WERI-Rb-1 (cell line): ENCODE measurements around the gene SERPINB3.

Experiments used
- DNase-seq: peaks from one replicate; pipeline ENCODE4 v3.0.0-alpha.2; 2020
- H3K27ac ChIP-seq: fragments of 250-450 bp; sonication (Bioruptor Pico); 2 replicates; pipeline ENCODE4 v1.5.1; 2020; ENCODE audit warnings: mild to moderate bottlenecking, moderate library complexity
- H3K27me3 ChIP-seq: fragments of 250-450 bp; sonication (Bioruptor Pico); 2 replicates; pipeline ENCODE4 v1.5.1; 2021; ENCODE audit warnings: mild to moderate bottlenecking, low read depth, moderate library complexity; ENCODE audit not compliant: insufficient read depth, severe bottlenecking
- H3K36me3 ChIP-seq: fragments of 250-450 bp; sonication (Bioruptor Pico); 2 replicates; pipeline ENCODE4 v1.5.1; 2020; ENCODE audit warnings: mild to moderate bottlenecking, moderate library complexity
- H3K4me3 ChIP-seq: 2 replicates; pipeline ENCODE4 v1.5.1; 2011; ENCODE audit warnings: low read depth, mild to moderate bottlenecking, control low read depth, low read length
- H3K9me3 ChIP-seq: fragments of 250-450 bp; sonication (Bioruptor Pico); 2 replicates; pipeline ENCODE4 v1.5.1; 2021; ENCODE audit warnings: mild to moderate bottlenecking, moderate library complexity; ENCODE audit not compliant: severe bottlenecking
- TF ChIP-seq, protein P1 (sequence below): IDR thresholded peaks from 2 replicates; pipeline ENCODE4 v1.5.1; 2011; ENCODE audit warnings: low read depth, mild to moderate bottlenecking, control low read depth, inconsistent platforms, low read length

SERPINB3 gene

DNA sequence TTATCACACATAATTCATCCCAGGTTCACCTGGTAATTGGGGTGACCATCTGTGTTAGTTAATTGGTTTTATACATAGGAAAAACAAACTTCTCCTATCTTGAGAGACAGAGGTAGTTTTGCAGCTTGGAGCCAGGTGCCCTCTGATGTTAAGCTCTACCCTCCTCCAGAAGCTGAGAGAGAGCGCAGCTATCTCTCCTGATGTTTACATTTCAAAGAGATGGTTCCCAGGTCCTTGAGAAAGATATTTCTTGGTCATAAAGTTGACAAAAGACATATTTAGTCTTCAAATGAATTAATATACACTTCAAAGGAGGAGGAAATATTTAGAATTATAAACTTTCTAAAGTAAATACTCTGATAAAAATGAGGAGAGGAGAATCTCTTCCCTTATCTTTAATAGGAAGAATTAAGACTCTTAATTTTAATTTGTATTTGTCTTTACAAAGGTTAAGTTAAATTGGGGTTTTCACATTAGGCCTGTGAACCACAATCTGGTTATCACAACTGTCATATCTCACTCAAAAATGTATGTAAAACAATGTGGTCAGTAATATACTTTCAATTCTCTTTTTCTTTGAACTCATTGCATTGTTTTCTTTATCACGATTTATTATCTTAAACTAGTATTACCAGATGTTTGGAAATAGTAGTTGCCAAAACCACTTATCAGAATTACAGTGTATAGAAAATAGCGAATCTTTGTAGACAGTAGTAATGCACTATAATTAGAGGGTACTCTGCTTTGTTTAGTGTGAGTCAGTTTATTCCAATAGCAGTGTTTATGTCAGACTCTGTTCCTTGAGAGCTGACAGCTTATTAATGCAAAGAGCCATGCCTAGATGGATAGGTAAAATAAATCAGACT, 44.4 kb downstream of the SERPINB3 start:
- TF ChIP-seq, protein P1, sequence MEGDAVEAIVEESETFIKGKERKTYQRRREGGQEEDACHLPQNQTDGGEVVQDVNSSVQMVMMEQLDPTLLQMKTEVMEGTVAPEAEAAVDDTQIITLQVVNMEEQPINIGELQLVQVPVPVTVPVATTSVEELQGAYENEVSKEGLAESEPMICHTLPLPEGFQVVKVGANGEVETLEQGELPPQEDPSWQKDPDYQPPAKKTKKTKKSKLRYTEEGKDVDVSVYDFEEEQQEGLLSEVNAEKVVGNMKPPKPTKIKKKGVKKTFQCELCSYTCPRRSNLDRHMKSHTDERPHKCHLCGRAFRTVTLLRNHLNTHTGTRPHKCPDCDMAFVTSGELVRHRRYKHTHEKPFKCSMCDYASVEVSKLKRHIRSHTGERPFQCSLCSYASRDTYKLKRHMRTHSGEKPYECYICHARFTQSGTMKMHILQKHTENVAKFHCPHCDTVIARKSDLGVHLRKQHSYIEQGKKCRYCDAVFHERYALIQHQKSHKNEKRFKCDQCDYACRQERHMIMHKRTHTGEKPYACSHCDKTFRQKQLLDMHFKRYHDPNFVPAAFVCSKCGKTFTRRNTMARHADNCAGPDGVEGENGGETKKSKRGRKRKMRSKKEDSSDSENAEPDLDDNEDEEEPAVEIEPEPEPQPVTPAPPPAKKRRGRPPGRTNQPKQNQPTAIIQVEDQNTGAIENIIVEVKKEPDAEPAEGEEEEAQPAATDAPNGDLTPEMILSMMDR, result no peak
- DNase-seq, result peak; percentile 41
- H3K27ac ChIP-seq, result no peak overlapping the region
- H3K4me3 ChIP-seq, result no peak overlapping the region
- peaks cover 3% of the 10 kb centered on the region for H3K9me3 ChIP-seq
- H3K27me3 ChIP-seq, result no peaks in the 10 kb centered on the region
- no peaks in the 10 kb centered on the region for H3K36me3 ChIP-seq

- H3K4me3 ChIP-seq, result no peak overlapping the region
- DNase-seq, result no peak
- TF ChIP-seq, protein P1, result no peak
- no peaks in the 10 kb centered on the region for H3K27me3 ChIP-seq
- H3K9me3 ChIP-seq, result no peaks in the 10 kb centered on the region
- H3K36me3 ChIP-seq, result no peaks in the 10 kb centered on the region
- H3K27ac ChIP-seq, result no peak overlapping the region
These were observed 48.3 kb downstream of the SERPINB3 start for GRCh38 chr18:63613420-63613819.

DNA sequence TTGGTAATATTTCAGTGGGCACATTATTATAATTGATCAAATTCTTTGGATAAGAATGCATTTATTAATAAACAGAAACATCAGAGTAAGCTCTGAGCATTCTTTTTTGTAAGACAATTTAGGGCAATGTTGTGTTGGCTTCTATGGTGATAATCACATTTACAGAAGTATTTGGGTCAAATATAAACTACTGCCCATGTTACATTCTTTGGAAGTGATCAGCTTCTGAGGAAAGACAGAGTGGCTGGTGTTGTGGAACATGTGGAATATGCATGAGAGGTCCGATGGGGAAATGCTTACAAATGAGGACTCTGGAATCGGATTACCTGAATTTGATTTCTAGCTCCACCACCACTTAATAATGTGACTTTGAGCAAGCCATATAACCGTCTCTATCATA, 55.2 kb downstream of the SERPINB3 start:
- TF ChIP-seq, protein P1, result no peak
- H3K4me3 ChIP-seq, result no peak overlapping the region
- no peaks in the 10 kb centered on the region for H3K27me3 ChIP-seq
- H3K36me3 ChIP-seq, result no peaks in the 10 kb centered on the region
- DNase-seq, result no peak
- no peak overlapping the region for H3K27ac ChIP-seq
- H3K9me3 ChIP-seq, result peaks cover 2% of the 10 kb centered on the region
